Airway epithelial cell (primary cell): Measurements from ENCODE around the gene MAP6. TPM values are rescaled to one million over a fixed set of nuclear protein-coding genes. Genes with fewer than 3 reads are reported as not detected.

Source experiments
- total RNA-seq: library from RNA; depleted of rRNA; stranded (reverse); fragments of >200 nt; gene quantifications from 2 replicates; pipeline ENCODE4 v1.2.3, GENCODE V29; 2015

The MAP6 gene
- 0.37 and 0.49 TPM in 2 replicates for total RNA-seq

DNA sequence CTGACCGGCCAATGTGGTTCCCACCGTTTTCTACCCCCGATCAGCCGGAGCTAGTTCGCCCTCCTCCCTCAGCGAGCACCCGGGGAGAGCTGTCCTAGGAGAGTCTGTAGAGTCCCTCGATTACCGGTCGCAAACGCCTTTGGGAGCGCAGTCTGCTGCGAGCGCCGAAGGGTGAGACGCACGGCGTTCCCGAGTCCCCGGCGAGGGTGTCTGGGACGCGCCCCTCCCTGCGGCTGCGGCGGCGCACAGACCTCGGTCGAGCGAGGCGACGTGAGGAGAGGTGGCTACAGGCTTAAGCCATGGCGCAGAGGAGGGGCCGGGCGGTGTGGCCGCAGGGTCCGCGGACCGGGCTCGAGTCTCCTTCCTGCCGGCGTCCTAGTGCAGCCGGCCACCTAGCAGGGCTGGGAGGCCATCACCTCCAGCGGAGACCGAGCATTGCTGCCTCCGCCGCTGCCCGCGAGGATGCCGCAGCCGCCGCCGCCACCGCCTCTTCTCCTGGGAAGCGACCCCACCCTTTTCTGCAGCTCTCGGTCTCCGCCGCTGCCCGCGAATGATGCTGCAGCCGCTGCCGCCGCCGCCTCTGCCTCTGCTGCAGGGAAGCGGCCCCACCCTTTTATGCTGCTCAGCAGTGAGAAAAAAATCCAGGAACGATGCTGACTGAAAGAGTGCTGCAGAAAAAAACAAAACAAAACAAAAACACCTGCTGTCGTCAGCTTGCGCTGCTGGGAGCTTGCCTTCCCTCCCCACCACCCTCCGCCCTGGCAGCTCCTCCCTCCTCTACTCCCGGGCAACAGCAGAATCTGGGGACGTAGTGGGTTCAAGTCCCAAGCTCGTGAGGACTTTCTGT lies at the start of gene MAP6:
Gene MAP6, minus strand, starts transcription at position 588 of the 847 bp plus-strand sequence. CDS start 669 bp downstream, outside the sequence.

DNA sequence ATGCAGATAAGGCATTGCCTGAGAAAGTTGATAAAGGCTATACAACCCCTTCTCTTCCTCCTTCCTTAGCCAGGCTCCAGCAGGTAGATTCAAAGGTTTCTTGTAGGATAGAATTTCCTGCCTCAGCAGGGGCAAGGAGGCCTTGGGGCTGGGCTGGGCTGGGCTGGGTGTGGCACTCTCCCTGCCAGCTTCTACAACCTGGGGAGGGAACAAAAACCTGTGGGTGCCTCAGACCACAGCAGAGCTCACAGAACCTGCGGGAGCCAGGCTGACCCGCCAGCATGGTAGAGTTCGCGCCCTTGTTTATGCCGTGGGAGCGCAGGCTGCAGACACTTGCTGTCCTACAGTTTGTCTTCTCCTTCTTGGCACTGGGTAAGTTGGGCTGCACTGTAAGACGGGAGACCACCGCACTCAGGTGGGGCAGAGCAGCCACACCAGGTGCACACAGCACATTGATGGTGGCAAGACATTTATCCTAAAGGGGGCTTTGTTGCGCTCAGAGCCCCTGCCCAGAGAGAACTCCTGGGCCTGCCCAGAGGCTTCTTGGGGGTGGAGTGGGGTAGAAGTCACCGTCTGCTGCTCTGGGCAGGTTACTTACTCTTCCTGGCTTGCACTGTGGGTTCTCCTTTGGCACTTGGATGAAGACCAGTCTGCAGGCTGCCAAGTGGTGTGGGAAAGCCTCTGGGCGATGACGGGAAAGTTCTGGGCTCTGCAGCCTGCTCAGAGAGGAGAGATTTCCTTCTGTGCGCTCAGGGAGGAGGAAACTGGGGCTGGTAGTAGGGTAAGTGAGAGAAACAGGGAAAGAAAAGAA lies 49.0 kb upstream of the MAP6 start, which contains the start of gene MOGAT2:
Gene MOGAT2, plus strand, starts transcription at position 231 of the 811 bp plus-strand sequence. Its CDS starts 51 bp downstream, at position 282.

DNA sequence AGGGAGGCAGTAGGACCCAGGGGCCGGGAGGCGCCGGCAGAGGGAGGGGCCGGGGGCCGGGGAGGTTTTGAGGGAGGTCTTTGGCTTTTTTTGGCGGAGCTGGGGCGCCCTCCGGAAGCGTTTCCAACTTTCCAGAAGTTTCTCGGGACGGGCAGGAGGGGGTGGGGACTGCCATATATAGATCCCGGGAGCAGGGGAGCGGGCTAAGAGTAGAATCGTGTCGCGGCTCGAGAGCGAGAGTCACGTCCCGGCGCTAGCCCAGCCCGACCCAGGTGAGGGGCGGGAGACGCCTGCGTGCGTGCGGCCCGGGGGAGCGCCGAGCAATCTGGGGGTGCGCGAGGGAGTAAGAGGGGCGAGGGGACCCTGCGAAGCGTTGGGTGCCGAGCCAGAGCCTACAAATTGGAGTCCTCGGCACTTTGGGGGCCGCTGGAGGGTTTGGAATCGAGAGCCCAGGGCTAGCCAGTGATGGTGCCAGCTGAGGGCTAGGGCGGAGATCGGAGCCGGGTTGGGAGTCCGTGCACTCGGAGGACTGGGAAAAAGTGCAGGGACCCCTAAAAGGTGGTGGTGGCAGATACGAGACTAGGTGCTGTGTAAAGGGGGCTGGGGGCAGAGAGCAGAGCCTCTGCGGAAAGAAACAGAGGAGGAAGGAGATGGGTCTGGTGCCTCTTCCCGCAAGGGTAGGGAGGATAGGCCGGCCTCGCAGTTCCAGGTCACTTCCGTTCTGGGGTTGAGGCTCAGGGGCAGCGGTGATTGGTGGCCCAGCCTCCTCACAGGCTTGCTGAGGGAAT lies 106.6 kb downstream of the MAP6 start, which contains the start of gene SERPINH1:
Gene SERPINH1, plus strand, starts transcription at position 206 of the 788 bp plus-strand sequence. CDS start 4,097 bp downstream, outside the sequence.

Other genes starting within 250 kb of the MAP6 start
- 0.14 and 0.35 TPM in 2 replicates for gene KLHL35, start 235.8 kb downstream of the MAP6 start, total RNA-seq
- gene GDPD5, start 143.1 kb downstream of the MAP6 start, total RNA-seq = 0.93 and 3.5 TPM in 2 replicates
- 340 and 400 TPM in 2 replicates for gene SERPINH1, start 106.8 kb downstream of the MAP6 start, total RNA-seq
- gene MOGAT2, start 48.8 kb upstream of the MAP6 start, total RNA-seq = not detected in 2 replicates
- 14.7 and 19.0 TPM in 2 replicates for gene DGAT2, start 99.7 kb upstream of the MAP6 start, total RNA-seq
- 7.5 and 8.6 TPM in 2 replicates for gene UVRAG, start 146.2 kb upstream of the MAP6 start, total RNA-seq